GM18517 (cell line): Measurements from ENCODE around the gene ATCAY.
"Not testable (repeated sequence)": the region's sequence is repeated elsewhere in the genome, so short reads cannot be mapped to it uniquely, and the experiment has no call there.

Experiments used
- ATAC-seq: cut with Tn5 transposase; IDR thresholded peaks from one replicate; pipeline ENCODE4 v1.9.1; 2021; ENCODE audit warnings: mild to moderate bottlenecking, moderate library complexity; ENCODE audit not compliant: unreplicated experiment

ATCAY gene

GRCh38 chr19:3944018-3944721 lies 63.7 kb downstream of the ATCAY start:
- no peak for ATAC-seq

GRCh38 chr19:3945838-3946237 lies 65.4 kb downstream of the ATCAY start:
- no peak for ATAC-seq

- ATAC-seq = not testable (repeated sequence)
Observed at GRCh38 chr19:3947316-3947933, 66.9 kb downstream of the ATCAY start.

GRCh38 chr19:3949294-3949693 lies 68.8 kb downstream of the ATCAY start:
- ATAC-seq = no peak

GRCh38 chr19:3949997-3950859 lies 69.7 kb downstream of the ATCAY start:
- ATAC-seq = no peak

- ATAC-seq = no peak
Observed at GRCh38 chr19:3950871-3951861, 70.7 kb downstream of the ATCAY start.

- not testable (repeated sequence) for ATAC-seq
Observed at GRCh38 chr19:3952755-3953276, 72.3 kb downstream of the ATCAY start.

- ATAC-seq = no peak
Observed at GRCh38 chr19:3954107-3954506, 73.6 kb downstream of the ATCAY start.

- ATAC-seq = not testable (repeated sequence)
Observed at GRCh38 chr19:3955276-3955675, 74.8 kb downstream of the ATCAY start.

- ATAC-seq = no peak
Observed at GRCh38 chr19:3955688-3956087, 75.2 kb downstream of the ATCAY start.

GRCh38 chr19:3958836-3959765 lies 78.6 kb downstream of the ATCAY start:
- ATAC-seq = no peak

- no peak for ATAC-seq
Observed at GRCh38 chr19:3959766-3960131, 79.3 kb downstream of the ATCAY start.

GRCh38 chr19:3961007-3961406 lies 80.5 kb downstream of the ATCAY start:
- ATAC-seq = no peak

- ATAC-seq = no peak
Observed at GRCh38 chr19:3963458-3964255, 83.2 kb downstream of the ATCAY start.

- no peak for ATAC-seq
Observed at GRCh38 chr19:3964256-3965194, 84.0 kb downstream of the ATCAY start.

- no peak for ATAC-seq
Observed at GRCh38 chr19:3966051-3967017, 85.8 kb downstream of the ATCAY start.
